IPS DF 4.7 (cell line): ENCODE data around the gene PPP1R1A.

Experiments
- DNase-seq: peaks from one replicate; pipeline ENCODE4 v3.0.0-alpha.2; 2013; ENCODE audit warnings: low spot score; ENCODE audit errors: extremely low read depth

PPP1R1A gene

DNA sequence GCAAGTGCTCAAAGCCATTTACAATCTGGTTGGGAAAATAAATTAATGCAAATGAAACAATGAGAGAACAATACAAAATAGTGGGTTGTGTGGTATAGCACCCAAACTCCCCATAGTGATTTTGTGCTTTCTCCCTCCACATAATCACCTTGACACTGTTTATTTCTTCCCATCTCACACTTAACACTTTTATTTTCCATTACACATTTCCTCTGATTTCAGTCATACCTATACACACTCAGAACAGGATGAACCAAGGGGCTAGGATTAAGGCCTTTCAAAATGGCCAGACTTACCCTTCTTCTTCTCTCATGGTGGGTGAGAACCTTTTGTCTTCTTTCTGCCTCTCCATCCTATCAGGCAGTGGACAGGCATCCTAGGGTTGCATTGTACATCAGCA is 53.0 kb downstream of the PPP1R1A start:
- DNase-seq = no peak

DNA sequence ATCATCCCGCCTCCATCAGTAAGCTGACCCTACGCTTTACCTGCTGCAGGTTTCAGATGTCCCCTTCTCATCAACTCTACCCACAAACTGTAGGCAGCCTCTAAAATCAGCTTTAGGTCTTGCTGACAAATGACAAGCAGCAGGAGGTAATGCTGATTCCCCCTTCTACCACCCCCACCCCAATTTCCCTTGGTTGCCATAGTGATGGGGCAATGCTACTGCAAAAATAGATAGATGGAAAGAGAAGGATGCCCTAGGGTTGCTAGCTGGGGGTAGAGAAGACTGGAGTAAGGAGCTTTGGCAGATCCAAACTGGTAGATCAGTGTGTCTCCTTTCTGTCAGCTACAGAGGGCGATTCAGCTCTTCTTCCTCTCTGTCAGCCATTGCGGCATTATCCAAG is 58.9 kb downstream of the PPP1R1A start:
- no peak for DNase-seq
